Muscle layer of colon (tissue), 2 donors: ENCODE results near the gene TSC22D2.
"Not testable (repeated sequence)": the region's sequence is repeated elsewhere in the genome, so short reads cannot be mapped to it uniquely, and the experiment has no call there.

Source experiments
- H3K27ac ChIP-seq: one replicate; pipeline ENCODE4 v1.7.0; 2013; ENCODE audit warnings: low read depth, mild to moderate bottlenecking, low read length, moderate library complexity
- H3K27me3 ChIP-seq, 2 donors: one replicate each; pipeline ENCODE4 v1.7.0; 2013; ENCODE audit warnings: low read length in 2 of 2, mild to moderate bottlenecking in 2 of 2; ENCODE audit not compliant: insufficient read depth in 2 of 2, control insufficient read depth in 1 of 2
- H3K36me3 ChIP-seq: one replicate; pipeline ENCODE4 v1.7.0; 2013; ENCODE audit warnings: mild to moderate bottlenecking, low read length; ENCODE audit not compliant: insufficient read depth
- H3K4me1 ChIP-seq: one replicate; pipeline ENCODE4 v1.7.0; 2013; ENCODE audit warnings: mild to moderate bottlenecking, low read length; ENCODE audit not compliant: insufficient read depth
- H3K4me3 ChIP-seq, 2 donors: one replicate each; pipeline ENCODE4 v1.7.0; 2013; ENCODE audit warnings: low read length in 2 of 2, low read depth in 1 of 2, mild to moderate bottlenecking in 1 of 2, moderate library complexity in 1 of 2
- H3K9ac ChIP-seq: one replicate; pipeline ENCODE4 v1.7.0; 2013; ENCODE audit warnings: low read length
- H3K9me3 ChIP-seq: one replicate; pipeline ENCODE4 v1.7.0; 2013; ENCODE audit warnings: mild to moderate bottlenecking, low read length
- donor health status: abdominal sarcoma.
- donor health status: Adenocarcinoma of cecum.

TSC22D2 gene

GRCh38 chr3:150500960-150501359 lies 92.9 kb downstream of the TSC22D2 start:
- H3K9ac ChIP-seq, H3K27ac ChIP-seq, H3K4me3 ChIP-seq, H3K9me3 ChIP-seq, H3K4me1 ChIP-seq, H3K27me3 ChIP-seq, H3K36me3 ChIP-seq: not testable (repeated sequence)

GRCh38 chr3:150503402-150504099 lies 95.5 kb downstream of the TSC22D2 start:
- no peak overlapping the region for H3K4me3 ChIP-seq
- H3K36me3 ChIP-seq = no peaks in the 10 kb centered on the region
- no peak overlapping the region for H3K27ac ChIP-seq
- no peaks in the 10 kb centered on the region for H3K4me1 ChIP-seq
- H3K9me3 ChIP-seq = no peaks in the 10 kb centered on the region
- no peaks in the 10 kb centered on the region for H3K27me3 ChIP-seq
- H3K9ac ChIP-seq = no peak overlapping the region

GRCh38 chr3:150504483-150504882 lies 96.4 kb downstream of the TSC22D2 start:
- Histone ChIP-seq H3K4me3 (no peak overlapping the region), H3K4me1 (no peaks in the 10 kb centered on the region), H3K27me3 (no peaks in the 10 kb centered on the region), H3K9me3 (no peaks in the 10 kb centered on the region), H3K27ac (no peak overlapping the region), H3K9ac (no peak overlapping the region), H3K36me3 (no peaks in the 10 kb centered on the region)

DNA sequence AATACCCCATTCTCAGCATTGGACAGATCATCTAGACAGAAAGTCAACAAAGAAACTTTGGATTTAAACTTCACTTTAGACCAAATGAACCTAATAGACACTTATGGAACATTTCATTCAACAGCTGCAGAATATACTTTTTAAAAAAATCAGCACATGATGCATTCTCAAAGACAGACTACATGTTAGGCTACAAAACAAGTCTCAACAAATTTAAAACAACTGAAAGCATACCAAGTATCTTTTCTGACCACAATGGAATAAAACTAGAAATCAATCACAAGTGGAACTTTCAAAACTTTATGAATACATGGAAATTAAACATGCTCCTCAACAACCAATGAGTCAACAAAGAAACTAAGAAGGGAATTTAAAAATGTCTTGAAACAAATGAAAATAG lies 100.3 kb downstream of the TSC22D2 start:
- Histone ChIP-seq H3K4me1 (no peaks in the 10 kb centered on the region), H3K9ac (no peak overlapping the region), H3K27ac (no peak overlapping the region), H3K9me3 (no peaks in the 10 kb centered on the region), H3K4me3 (no peak overlapping the region), H3K27me3 (no peaks in the 10 kb centered on the region), H3K36me3 (no peaks in the 10 kb centered on the region)

DNA sequence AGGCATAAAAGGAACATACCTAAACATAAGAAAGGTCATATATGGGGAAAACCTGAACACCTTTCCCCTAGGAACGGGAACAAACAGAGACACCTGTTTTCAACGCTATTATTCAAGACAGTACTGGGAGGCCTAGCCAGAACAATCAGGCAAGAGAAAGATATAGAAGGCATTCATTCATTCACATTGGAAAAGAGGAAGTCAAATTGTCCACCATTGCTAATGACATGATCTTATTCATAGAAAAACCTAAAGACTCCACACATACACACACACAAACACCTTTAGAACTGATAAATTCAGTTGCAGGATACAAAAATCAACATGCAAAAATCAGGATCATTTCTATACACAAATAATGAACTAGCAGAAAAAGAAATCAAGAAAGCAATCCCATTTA lies 101.7 kb downstream of the TSC22D2 start:
- H3K4me3 ChIP-seq = no peak overlapping the region
- no peaks in the 10 kb centered on the region for H3K27me3 ChIP-seq
- no peak overlapping the region for H3K27ac ChIP-seq

DNA sequence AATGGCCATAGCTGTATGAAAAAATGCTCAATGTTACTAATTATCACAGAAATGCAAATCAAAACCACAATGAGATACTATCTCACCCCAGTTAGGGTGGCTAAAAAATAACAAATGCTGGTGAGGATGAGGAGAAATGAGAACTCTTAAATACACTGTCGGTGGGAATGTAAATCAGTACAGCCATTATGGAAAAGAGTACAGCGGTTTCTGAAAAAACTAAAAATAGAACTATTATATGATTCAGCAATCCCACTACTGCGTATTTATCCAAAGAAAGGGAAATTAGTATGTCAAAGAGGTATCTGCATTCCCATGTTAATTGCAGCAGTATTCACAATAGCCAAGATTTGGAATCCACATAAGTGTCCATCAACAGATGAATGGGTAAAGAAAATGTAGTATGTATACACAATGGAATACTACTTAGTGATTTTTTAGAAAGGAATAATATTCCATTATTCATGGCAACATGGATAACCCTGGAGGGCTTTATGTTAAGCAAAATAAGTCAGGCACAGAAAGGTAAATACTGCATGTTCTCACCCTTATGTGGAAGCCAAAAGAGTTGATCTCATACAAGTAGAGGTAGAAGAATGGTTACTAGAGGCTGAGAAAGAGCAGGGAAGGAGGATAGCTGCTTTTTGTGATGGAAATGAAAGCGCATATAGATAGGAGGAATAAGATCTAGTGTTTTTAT lies 103.2 kb downstream of the TSC22D2 start:
- Histone ChIP-seq H3K27me3 (no peaks in the 10 kb centered on the region), H3K9ac (no peak overlapping the region), H3K36me3 (no peaks in the 10 kb centered on the region), H3K4me3 (no peak overlapping the region), H3K4me1 (no peaks in the 10 kb centered on the region), H3K9me3 (no peaks in the 10 kb centered on the region), H3K27ac (no peak overlapping the region)

More for the DNA sequence above, 101.7 kb downstream of the TSC22D2 start:
- H3K36me3 ChIP-seq = no peaks in the 10 kb centered on the region
- H3K4me1 ChIP-seq = no peaks in the 10 kb centered on the region
- no peaks in the 10 kb centered on the region for H3K9me3 ChIP-seq
- no peak overlapping the region for H3K9ac ChIP-seq

GRCh38 chr3:150515210-150515609 lies 107.1 kb downstream of the TSC22D2 start:
- H3K4me3 ChIP-seq = no peak overlapping the region
- H3K9ac ChIP-seq = no peak overlapping the region
- H3K27me3 ChIP-seq = no peaks in the 10 kb centered on the region

More at GRCh38 chr3:150515210-150515609, 107.1 kb downstream of the TSC22D2 start:
- Histone ChIP-seq H3K36me3 (no peaks in the 10 kb centered on the region), H3K9me3 (no peaks in the 10 kb centered on the region), H3K27ac (no peak overlapping the region), H3K4me1 (no peaks in the 10 kb centered on the region)
